Spleen (tissue), 7 donors: ENCODE measurements around the gene LRP1B.

Experiments used
- CTCF ChIP-seq, 11 experiments: fragments of 200-600 bp in 7 of 11; fragments of 450-650 bp in 4 of 11; sonication (generic) in 4 of 11; IDR thresholded peaks in 8 of 11; conservative IDR thresholded peaks in 3 of 11; 1 replicate in 7 of 11; 2 replicates in 4 of 11; pipeline versions ENCODE4 v1.4.0 to v1.8.0; 2016 to 2021; ENCODE audit warnings: antibody characterized with exemption in 11 of 11, inconsistent platforms in 4 of 11, mild to moderate bottlenecking in 1 of 11
- POLR2A ChIP-seq, 3 donors: fragments of 450-650 bp; IDR thresholded peaks; one replicate each; pipeline ENCODE4 v1.5.1; 2017; ENCODE audit warnings: antibody characterized with exemption in 3 of 3, mild to moderate bottlenecking in 1 of 3
- donor health status: DM: no; HTN: no; CAD: no; lungs with moderate emphysema.
- donor health status: DM: no; HTN: no; CAD: no.
- donor health status: DM: no; HTN: no; CAD: no.

- TF ChIP-seq CTCF (IDR thresholded peaks at IDR 0.05 in 8 of 11, conservative IDR thresholded peaks at IDR 0.05 in 3 of 11) (peak in 7 of 11 experiments; percentile 22 to 48 (median 37)), POLR2A (IDR thresholded peaks at IDR 0.05) (no peak)
These were observed 1267.1 kb downstream of the LRP1B start for GRCh38 chr2:140863713-140864112.
